NT2/D1 (cell line): ENCODE measurements around the gene WWC1.

Source experiments
- SUZ12 ChIP-seq: IDR thresholded peaks from 2 replicates; pipeline ENCODE4 v1.6.1; 2011; ENCODE audit not compliant: insufficient read length, insufficient read depth; ENCODE audit errors: extremely low read depth
- YY1 ChIP-seq: IDR thresholded peaks from 2 replicates; pipeline ENCODE4 v1.6.1; 2011; ENCODE audit not compliant: insufficient read length, insufficient read depth
- ZNF274 ChIP-seq: IDR thresholded peaks from 2 replicates; pipeline ENCODE4 v1.6.1; 2011; ENCODE audit warnings: mild to moderate bottlenecking, low read depth, low read length

DNA sequence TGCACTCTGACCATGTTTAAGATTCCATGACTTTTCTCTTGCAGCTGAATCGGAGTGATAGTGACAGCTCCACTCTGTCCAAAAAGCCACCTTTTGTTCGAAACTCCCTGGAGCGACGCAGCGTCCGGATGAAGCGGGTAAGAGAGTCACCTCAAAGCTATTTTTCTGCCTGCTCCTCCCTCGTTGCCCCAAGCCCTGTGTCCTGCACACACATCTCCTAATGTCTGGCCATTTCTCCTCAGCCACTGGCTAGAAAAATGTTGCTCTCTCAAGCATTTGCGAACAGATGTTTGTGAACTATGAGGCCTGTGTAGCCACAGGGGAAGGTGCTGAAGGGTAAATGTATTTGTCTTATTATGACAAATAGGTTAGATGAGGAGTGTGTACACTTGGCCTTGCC, 169.2 kb downstream of the WWC1 start:
- TF ChIP-seq YY1 (no peak), ZNF274 (no peak), SUZ12 (no peak)
